CD4-positive, CD25-positive, alpha-beta regulatory T cell (primary cell): ENCODE measurements around the gene MSX1. TPM values are rescaled to one million over a fixed set of nuclear protein-coding genes. Genes with fewer than 3 reads are reported as not detected.
A peak's percentile ranks its signal among the peaks of the same experiment; 100 is the strongest.
"Not testable (repeated sequence)": the region's sequence is repeated elsewhere in the genome, so short reads cannot be mapped to it uniquely, and the experiment has no call there.

Source experiments
- ATAC-seq, 2 donors: fragments of 150-1000 bp; cut with Tn5 transposase; one replicate each; pipeline ENCODE4 v1.10.0; 2021; ENCODE audit warnings: low read depth in 2 of 2, moderate number of reproducible peaks in 2 of 2, moderate library complexity in 1 of 2
- DNase-seq, 3 donors: peaks; one replicate each; pipeline versions ENCODE4 v3.0.0 to v3.0.0-alpha.2; 2012 to 2022; ENCODE audit warnings: mixed read lengths in 1 of 3
- H3K27ac ChIP-seq: one replicate; pipeline ENCODE4 v1.7.0; 2013; ENCODE audit warnings: mild to moderate bottlenecking, low read length; ENCODE audit not compliant: insufficient read depth, poor library complexity, severe bottlenecking
- H3K27me3 ChIP-seq: one replicate; pipeline ENCODE4 v1.7.0; 2013; ENCODE audit warnings: low read length; ENCODE audit not compliant: control insufficient read depth, insufficient read depth
- H3K36me3 ChIP-seq: one replicate; pipeline ENCODE4 v1.7.0; 2013; ENCODE audit warnings: mild to moderate bottlenecking, low read length, moderate library complexity; ENCODE audit not compliant: control insufficient read depth, insufficient read depth
- H3K4me1 ChIP-seq: 2 replicates; pipeline ENCODE4 v1.7.0; 2013; ENCODE audit warnings: mild to moderate bottlenecking, low read length; ENCODE audit not compliant: insufficient read depth, control insufficient read depth, poor library complexity, severe bottlenecking
- H3K4me3 ChIP-seq: one replicate; pipeline ENCODE4 v1.7.0; 2013; ENCODE audit warnings: low read depth, mild to moderate bottlenecking, low read length, moderate library complexity
- H3K9me3 ChIP-seq, 2 experiments: 1 replicate in 1 of 2; 2 replicates in 1 of 2; pipeline ENCODE4 v1.7.0; 2013; ENCODE audit warnings: low read length in 2 of 2, mild to moderate bottlenecking in 1 of 2, moderate library complexity in 1 of 2; ENCODE audit not compliant: control insufficient read depth in 2 of 2
- H3K27ac Mint-ChIP-seq, 3 donors: one replicate each; pipeline ENCODE4 v1.8.0; 2020 to 2022; ENCODE audit warnings: mild to moderate bottlenecking in 3 of 3, mixed read lengths in 3 of 3, moderate library complexity in 2 of 3
- H3K27me3 Mint-ChIP-seq: one replicate; pipeline ENCODE4 v1.8.0; 2022; ENCODE audit warnings: mild to moderate bottlenecking, mixed read lengths
- H3K36me3 Mint-ChIP-seq: one replicate; pipeline ENCODE4 v1.8.0; 2020; ENCODE audit warnings: mixed read lengths
- H3K4me1 Mint-ChIP-seq, 4 donors: one replicate each; pipeline ENCODE4 v1.8.0; 2020 to 2022; ENCODE audit warnings: mixed read lengths in 4 of 4, mild to moderate bottlenecking in 1 of 4
- H3K4me3 Mint-ChIP-seq, 4 donors: one replicate each; pipeline ENCODE4 v1.8.0; 2020 to 2022; ENCODE audit warnings: mild to moderate bottlenecking in 4 of 4, mixed read lengths in 4 of 4, moderate library complexity in 3 of 4
- H3K9me3 Mint-ChIP-seq, 7 donors: one replicate each; pipeline ENCODE4 v1.8.0; 2020 to 2022; ENCODE audit warnings: mixed read lengths in 7 of 7, mild to moderate bottlenecking in 3 of 7, moderate library complexity in 2 of 7
- polyA plus RNA-seq, 4 donors: library from polyadenylated mRNA; unstranded; fragments of 300-500 nt; fragmentation: Illumina TruSeq; gene quantifications; one replicate each; pipeline ENCODE4 v1.2.3, GENCODE V29; 2021
- total RNA-seq: library from RNA; stranded (reverse); gene quantifications from one replicate; pipeline ENCODE4 v1.2.3, GENCODE V29; 2022

Gene MSX1
- total and polyA plus RNA-seq, 5 donors from 2014 or later = 0.32 to 0.54 TPM; not detected in 3

- H3K27ac Mint-ChIP-seq = no peak overlapping the region
- Histone ChIP-seq H3K4me1 (no peaks in the 10 kb centered on the region), H3K9me3 (peaks cover 0 to 2% of the 10 kb centered on the region in 2 experiments), H3K4me3 (no peak overlapping the region), H3K27me3 (no peaks in the 10 kb centered on the region), H3K27ac (no peak overlapping the region), H3K36me3 (no peaks in the 10 kb centered on the region)
- DNase-seq = no peak
- H3K4me1 Mint-ChIP-seq = no peaks in the 10 kb centered on the region
- H3K9me3 Mint-ChIP-seq = peaks cover 5 to 27% (median 10%) of the 10 kb centered on the region in 7 donors
- no peak for ATAC-seq
- no peak overlapping the region for H3K4me3 Mint-ChIP-seq
- H3K27me3 Mint-ChIP-seq = peaks cover 5% of the 10 kb centered on the region
- H3K36me3 Mint-ChIP-seq = no peaks in the 10 kb centered on the region
Measured at GRCh38 chr4:4820739-4821138, 38.7 kb upstream of the MSX1 start.

DNA sequence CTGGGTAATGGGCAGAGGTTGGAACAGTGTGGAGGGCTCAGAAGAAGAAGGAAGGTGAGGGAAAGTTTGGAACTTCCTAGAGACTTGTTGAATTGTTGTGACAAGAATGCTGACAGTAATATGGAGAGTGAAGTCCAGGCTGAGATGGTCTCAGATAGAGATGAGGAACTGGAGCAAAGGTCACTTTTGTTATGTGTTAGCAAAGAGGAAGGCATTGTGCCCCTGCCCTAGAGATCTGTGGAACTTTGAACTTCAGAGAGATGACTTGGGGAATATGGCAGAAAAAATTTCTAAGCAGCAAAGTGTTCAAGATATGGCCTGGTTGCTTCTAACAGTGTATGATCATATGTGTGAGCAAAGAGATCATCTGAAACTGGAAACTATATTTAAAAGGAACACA lies 37.9 kb upstream of the MSX1 start:
- H3K9me3 Mint-ChIP-seq = peaks cover 5 to 24% (median 10%) of the 10 kb centered on the region in 7 donors
- peak overlapping the region in 1 of 4 donors; percentile 72 for H3K4me3 Mint-ChIP-seq
- Histone ChIP-seq H3K4me3 (no peak overlapping the region), H3K27me3 (no peaks in the 10 kb centered on the region), H3K4me1 (no peaks in the 10 kb centered on the region), H3K27ac (no peak overlapping the region), H3K9me3 (peaks cover 0 to 2% of the 10 kb centered on the region in 2 experiments), H3K36me3 (no peaks in the 10 kb centered on the region)
- H3K27ac Mint-ChIP-seq = no peak overlapping the region
- no peaks in the 10 kb centered on the region for H3K4me1 Mint-ChIP-seq
- ATAC-seq = no peak
- DNase-seq = no peak
- H3K36me3 Mint-ChIP-seq = no peaks in the 10 kb centered on the region
- H3K27me3 Mint-ChIP-seq = peaks cover 4% of the 10 kb centered on the region

- ATAC-seq, H3K36me3 ChIP-seq, DNase-seq, H3K4me3 Mint-ChIP-seq, H3K27ac ChIP-seq, H3K4me3 ChIP-seq, H3K27ac Mint-ChIP-seq, H3K27me3 ChIP-seq, H3K4me1 ChIP-seq, H3K27me3 Mint-ChIP-seq, H3K4me1 Mint-ChIP-seq, H3K9me3 ChIP-seq, H3K36me3 Mint-ChIP-seq: not testable (repeated sequence)
- peaks cover 3 to 21% (median 8%) of the 10 kb centered on the region in 7 donors for H3K9me3 Mint-ChIP-seq
Measured at GRCh38 chr4:4822286-4822685, 37.2 kb upstream of the MSX1 start.

- no peaks in the 10 kb centered on the region for H3K36me3 Mint-ChIP-seq
- no peak overlapping the region for H3K27ac Mint-ChIP-seq
- Histone ChIP-seq H3K9me3 (peaks cover 0 to 2% of the 10 kb centered on the region in 2 experiments), H3K27ac (no peak overlapping the region), H3K27me3 (peaks cover 2% of the 10 kb centered on the region), H3K4me3 (no peak overlapping the region), H3K4me1 (no peaks in the 10 kb centered on the region), H3K36me3 (no peaks in the 10 kb centered on the region)
- H3K4me3 Mint-ChIP-seq = peak overlapping the region in 1 of 4 donors; percentile 17
- no peak for ATAC-seq
- no peak for DNase-seq
- no peaks in the 10 kb centered on the region for H3K4me1 Mint-ChIP-seq
- peaks cover 3 to 16% (median 5%) of the 10 kb centered on the region in 7 donors for H3K9me3 Mint-ChIP-seq
- peaks cover 8% of the 10 kb centered on the region for H3K27me3 Mint-ChIP-seq
Measured at GRCh38 chr4:4823621-4824162, 35.8 kb upstream of the MSX1 start.

DNA sequence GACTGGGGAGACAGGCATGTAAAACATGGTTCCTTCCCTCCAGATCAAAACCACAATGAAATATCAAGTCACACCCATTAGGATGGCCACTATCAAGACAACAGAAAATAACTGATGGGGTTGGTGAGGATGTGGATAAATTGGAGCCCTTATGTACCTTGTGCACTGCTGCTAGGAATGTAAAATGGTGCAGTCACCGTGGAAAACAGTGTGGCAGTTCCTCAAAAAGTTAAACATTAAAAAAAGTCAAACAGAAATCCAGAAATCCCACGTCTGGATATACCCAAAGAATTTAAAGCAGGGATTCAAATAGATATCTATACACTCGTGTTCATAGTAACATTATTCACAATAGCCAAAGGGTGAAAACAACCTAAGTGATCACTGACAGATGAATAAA lies 35.2 kb upstream of the MSX1 start:
- Mint-ChIP-seq H3K4me1 (no peaks in the 10 kb centered on the region), H3K27ac (no peak overlapping the region), H3K9me3 (peaks cover 3 to 19% (median 5%) of the 10 kb centered on the region in 7 donors), H3K4me3 (no peak overlapping the region), H3K36me3 (no peaks in the 10 kb centered on the region), H3K27me3 (peaks cover 10% of the 10 kb centered on the region)
- ATAC-seq = no peak
- DNase-seq = no peak
- peaks cover 2% of the 10 kb centered on the region for H3K27me3 ChIP-seq
- H3K4me3 ChIP-seq = no peak overlapping the region
- H3K9me3 ChIP-seq = peaks cover 0 to 2% of the 10 kb centered on the region in 2 experiments
- no peak overlapping the region for H3K27ac ChIP-seq
- no peaks in the 10 kb centered on the region for H3K4me1 ChIP-seq
- no peaks in the 10 kb centered on the region for H3K36me3 ChIP-seq

GRCh38 chr4:4825431-4825830 lies 34.0 kb upstream of the MSX1 start:
- Mint-ChIP-seq H3K27ac (no peak overlapping the region), H3K4me3 (no peak overlapping the region), H3K27me3 (peaks cover 21% of the 10 kb centered on the region), H3K36me3 (no peaks in the 10 kb centered on the region), H3K9me3 (peaks cover 3 to 19% (median 5%) of the 10 kb centered on the region in 7 donors), H3K4me1 (no peaks in the 10 kb centered on the region)
- ATAC-seq = no peak
- Histone ChIP-seq H3K36me3 (no peaks in the 10 kb centered on the region), H3K27ac (no peak overlapping the region), H3K27me3 (peaks cover 6% of the 10 kb centered on the region), H3K4me3 (no peak overlapping the region), H3K9me3 (peaks cover 0 to 2% of the 10 kb centered on the region in 2 experiments), H3K4me1 (no peaks in the 10 kb centered on the region)
- DNase-seq = no peak

DNA sequence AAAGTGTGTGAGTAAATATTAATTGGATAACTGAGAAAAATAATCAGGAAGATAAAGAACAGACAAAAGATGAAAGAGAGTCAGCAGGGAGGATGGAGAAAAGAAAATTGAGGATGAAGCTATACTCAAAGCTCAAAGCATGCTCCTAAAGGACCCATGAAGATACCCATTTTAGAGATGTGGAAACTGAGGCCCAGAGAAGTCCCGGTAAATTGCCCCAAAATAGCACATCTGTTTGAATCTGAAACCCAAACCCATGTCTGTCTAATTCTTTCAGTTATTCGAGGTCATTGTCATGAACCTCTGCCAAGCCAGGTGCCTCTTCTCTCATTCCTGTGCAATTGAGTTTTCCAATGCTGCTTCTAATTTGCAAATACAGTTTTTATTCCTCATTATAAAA lies 29.6 kb upstream of the MSX1 start:
- Histone ChIP-seq H3K27ac (no peak overlapping the region), H3K36me3 (no peaks in the 10 kb centered on the region), H3K4me1 (no peaks in the 10 kb centered on the region), H3K4me3 (no peak overlapping the region), H3K27me3 (peaks cover 8% of the 10 kb centered on the region), H3K9me3 (peaks cover 0 to 2% of the 10 kb centered on the region in 2 experiments)
- no peak overlapping the region for H3K27ac Mint-ChIP-seq
- no peak overlapping the region for H3K4me3 Mint-ChIP-seq
- DNase-seq (no peak), ATAC-seq (no peak)
- no peaks in the 10 kb centered on the region for H3K4me1 Mint-ChIP-seq
- H3K36me3 Mint-ChIP-seq = no peaks in the 10 kb centered on the region
- H3K27me3 Mint-ChIP-seq = peaks cover 29% of the 10 kb centered on the region
- peaks cover 1 to 19% (median 7%) of the 10 kb centered on the region in 7 donors for H3K9me3 Mint-ChIP-seq

DNA sequence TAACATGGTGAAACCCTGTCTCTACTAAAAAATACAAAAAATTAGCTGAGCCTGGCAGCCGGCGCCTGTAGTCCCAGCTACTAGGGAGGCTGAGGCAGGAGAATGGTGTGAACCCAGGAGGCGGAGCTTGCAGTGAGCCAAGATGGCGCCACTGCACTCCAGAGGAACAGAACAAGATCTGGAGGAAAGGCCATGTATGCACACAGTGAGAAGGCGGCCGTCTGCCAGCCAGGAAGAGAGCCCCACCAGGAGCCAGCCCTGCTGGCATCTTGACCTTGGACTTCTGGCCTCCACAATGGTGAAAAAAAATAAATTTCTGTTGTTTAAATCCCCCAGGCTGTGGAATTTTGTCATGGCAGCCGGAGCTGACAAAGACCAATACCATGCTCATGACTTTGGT lies 28.2 kb upstream of the MSX1 start:
- Mint-ChIP-seq H3K4me1 (no peaks in the 10 kb centered on the region), H3K9me3 (peaks cover 0 to 17% (median 5%) of the 10 kb centered on the region in 7 donors), H3K36me3 (no peaks in the 10 kb centered on the region), H3K27me3 (peaks cover 29% of the 10 kb centered on the region), H3K27ac (no peak overlapping the region), H3K4me3 (no peak overlapping the region)
- peaks cover 8% of the 10 kb centered on the region for H3K27me3 ChIP-seq
- DNase-seq (no peak), ATAC-seq (no peak)
- H3K36me3 ChIP-seq = no peaks in the 10 kb centered on the region
- H3K4me3 ChIP-seq = no peak overlapping the region
- H3K27ac ChIP-seq = no peak overlapping the region
- H3K4me1 ChIP-seq = no peaks in the 10 kb centered on the region
- H3K9me3 ChIP-seq = no peaks in the 10 kb centered on the region
